ENCODE data around the gene MACF1.

- TF ChIP-seq CTCF (IDR thresholded peaks at IDR 0.05), result no peak
- TF ChIP-seq POLR2AphosphoS5 (IDR thresholded peaks at IDR 0.05), result no peak
These were observed 223.4 kb downstream of the MACF1 start for GRCh38 chr1:39427912-39428311.

All from prostate gland (tissue), 2 donors.